ENCODE data around the gene SENP5. TPM values are rescaled to one million over a fixed set of nuclear protein-coding genes. Genes with fewer than 3 reads are reported as not detected.
A peak's percentile ranks its signal among the peaks of the same experiment; 100 is the strongest.

Gene SENP5
- total and polyA plus RNA-seq, 2 of the 8 experiments (the other 6 are each of a cell fraction or from before 2014, with no cell fraction given): 6.7 to 27.3 TPM

- TF ChIP-seq GTF2F1 (IDR thresholded peaks at IDR 0.05; ENCODE audit: borderline replicate concordance, low read depth, low read length) (no peak), CHD1 (IDR thresholded peaks at IDR 0.05; ENCODE audit: low read depth, low read length) (no peak), CEBPB (IDR thresholded peaks at IDR 0.05; ENCODE audit: low read depth, low read length) (no peak), ATF2 (IDR thresholded peaks at IDR 0.05; ENCODE audit: low read length) (no peak), POLR2A (IDR thresholded peaks at IDR 0.05; ENCODE audit: control extremely low read depth in 1 of 2, low read depth in 2 of 2, low read length in 2 of 2) (peak; percentile 88 to 96), SP2 (IDR thresholded peaks at IDR 0.05; ENCODE audit: low read length) (no peak), E2F6 (IDR thresholded peaks at IDR 0.05) (no peak), GABPA (IDR thresholded peaks at IDR 0.05; ENCODE audit: borderline replicate concordance, insufficient read depth, low read length) (no peak; the same call in 1 of the 2 replicates), SIN3A (conservative IDR thresholded peaks at IDR 0.05 in 1 of 2, IDR thresholded peaks at IDR 0.05 in 1 of 2; ENCODE audit: low read depth in 1 of 2, low read length in 2 of 2) (peak in 1 of 2 experiments; percentile 77; a peak in 2 of 4 replicates), TBP (IDR thresholded peaks at IDR 0.05; ENCODE audit: low read depth, low read length) (peak; percentile 26; the same call in 1 of the 2 replicates), CBX8 (IDR thresholded peaks at IDR 0.05; ENCODE audit: borderline replicate concordance, low read depth, low read length) (no peak), HDAC2 (IDR thresholded peaks at IDR 0.05; ENCODE audit: borderline replicate concordance in 1 of 2, low read depth in 2 of 2, low read length in 2 of 2) (0 out of 4 replicates have a peak, but pooled peaks of 1 of the 2 experiments have one; percentile 23), POU5F1 (IDR thresholded peaks at IDR 0.05; ENCODE audit: low read depth, low read length) (no peak), YY1 (IDR thresholded peaks at IDR 0.05; ENCODE audit: low read depth, low read length) (no peak), TAF1 (IDR thresholded peaks at IDR 0.05; ENCODE audit: low read depth, low read length) (peak; percentile 81), RFX5 (IDR thresholded peaks at IDR 0.05; ENCODE audit: borderline replicate concordance, low read depth, low read length) (no peak)
- TF ChIP-seq, protein P1, sequence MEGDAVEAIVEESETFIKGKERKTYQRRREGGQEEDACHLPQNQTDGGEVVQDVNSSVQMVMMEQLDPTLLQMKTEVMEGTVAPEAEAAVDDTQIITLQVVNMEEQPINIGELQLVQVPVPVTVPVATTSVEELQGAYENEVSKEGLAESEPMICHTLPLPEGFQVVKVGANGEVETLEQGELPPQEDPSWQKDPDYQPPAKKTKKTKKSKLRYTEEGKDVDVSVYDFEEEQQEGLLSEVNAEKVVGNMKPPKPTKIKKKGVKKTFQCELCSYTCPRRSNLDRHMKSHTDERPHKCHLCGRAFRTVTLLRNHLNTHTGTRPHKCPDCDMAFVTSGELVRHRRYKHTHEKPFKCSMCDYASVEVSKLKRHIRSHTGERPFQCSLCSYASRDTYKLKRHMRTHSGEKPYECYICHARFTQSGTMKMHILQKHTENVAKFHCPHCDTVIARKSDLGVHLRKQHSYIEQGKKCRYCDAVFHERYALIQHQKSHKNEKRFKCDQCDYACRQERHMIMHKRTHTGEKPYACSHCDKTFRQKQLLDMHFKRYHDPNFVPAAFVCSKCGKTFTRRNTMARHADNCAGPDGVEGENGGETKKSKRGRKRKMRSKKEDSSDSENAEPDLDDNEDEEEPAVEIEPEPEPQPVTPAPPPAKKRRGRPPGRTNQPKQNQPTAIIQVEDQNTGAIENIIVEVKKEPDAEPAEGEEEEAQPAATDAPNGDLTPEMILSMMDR (IDR thresholded peaks at IDR 0.05; ENCODE audit: control extremely low read depth in 1 of 3, insufficient read depth in 1 of 3, low read depth in 1 of 3, low read length in 3 of 3): no peak
- TF ChIP-seq, protein P2, sequence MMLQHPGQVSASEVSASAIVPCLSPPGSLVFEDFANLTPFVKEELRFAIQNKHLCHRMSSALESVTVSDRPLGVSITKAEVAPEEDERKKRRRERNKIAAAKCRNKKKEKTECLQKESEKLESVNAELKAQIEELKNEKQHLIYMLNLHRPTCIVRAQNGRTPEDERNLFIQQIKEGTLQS (IDR thresholded peaks at IDR 0.05; ENCODE audit: insufficient read depth, low read depth, low read length): peak; percentile 82
Observed at GRCh38 chr3:196867507-196868296, at the start of gene SENP5 (continued).
